ENCODE data around the gene BEND3. TPM values are rescaled to one million over a fixed set of nuclear protein-coding genes. Genes with fewer than 3 reads are reported as not detected.
A peak's percentile ranks its signal among the peaks of the same experiment; 100 is the strongest.

BEND3 gene
- total and polyA plus RNA-seq, 2 experiments from 2014 or later: 9.2 to 33.7 TPM

GRCh38 chr6:107107791-107108190 lies 7.5 kb downstream of the BEND3 start:
- no peak overlapping the region for H3K4me3 Mint-ChIP-seq
- no peak for ATAC-seq
- Histone ChIP-seq H3K4me1 (ENCODE audit: insufficient read depth) (peaks cover 36% of the 10 kb centered on the region), H3K36me3 (ENCODE audit: insufficient read depth) (no peaks in the 10 kb centered on the region; the same call in 1 of the 2 replicates), H3K27ac (ENCODE audit: low read depth) (peak overlapping the region; percentile 95; the same call in 1 of the 2 replicates), H4K20me1 (replicated peaks; ENCODE audit: insufficient read depth) (no peaks in the 10 kb centered on the region), H2AFZ (no peak overlapping the region), H3K9me2 (ENCODE audit: insufficient read depth) (0 out of 2 replicates have a peak, but pooled peaks cover 4% of the 10 kb centered on the region), H3K79me2 (replicated peaks; ENCODE audit: insufficient read depth) (peaks cover 88% of the 10 kb centered on the region), H3F3A (replicated peaks; ENCODE audit: low read depth) (peaks cover 18% of the 10 kb centered on the region; the same call in 1 of the 2 replicates), H3K4me2 (no peak overlapping the region), H3K27me3 (ENCODE audit: insufficient read depth) (no peaks in the 10 kb centered on the region), H3K4me3 (no peak overlapping the region)
- no peaks in the 10 kb centered on the region for H3K9me3 Mint-ChIP-seq
- peaks cover 46% of the 10 kb centered on the region for H3K4me1 Mint-ChIP-seq
- H3K36me3 Mint-ChIP-seq (ENCODE audit: low read depth): peaks cover 44% of the 10 kb centered on the region; the same call in 2 of the 3 replicates
- peaks cover 10% of the 10 kb centered on the region for H3K27me3 Mint-ChIP-seq (ENCODE audit: insufficient read depth, low read depth, poor library complexity)
- DNase-seq (ENCODE audit: low spot score): no peak
- TF ChIP-seq CTCF (conservative IDR thresholded peaks at IDR 0.05; ENCODE audit: low read depth in 2 of 2): no peak
- no peak for TF ChIP-seq REST (IDR thresholded peaks at IDR 0.05; ENCODE audit: unreplicated experiment)
- H3K27ac Mint-ChIP-seq: peak overlapping the region; percentile 82; the same call in 1 of the 2 replicates

DNA sequence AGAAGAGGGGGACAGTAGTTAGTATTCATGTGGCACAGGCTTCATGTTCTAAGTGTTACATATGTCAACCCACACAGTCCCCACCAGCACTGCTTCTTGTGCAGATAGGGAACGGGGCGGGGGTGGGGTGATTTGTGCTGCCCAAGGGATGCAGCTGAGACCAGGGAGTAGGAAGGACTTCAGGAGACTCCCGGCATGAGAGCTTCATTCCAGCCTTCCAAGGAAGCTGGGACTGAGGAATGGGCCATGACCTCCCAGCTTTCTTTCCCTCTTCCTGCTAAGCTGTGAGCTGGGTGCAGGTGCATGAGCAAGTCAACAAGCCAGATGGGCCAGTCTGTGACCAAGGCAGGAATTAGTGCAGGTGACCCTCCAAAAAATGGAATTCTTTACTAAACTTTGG lies 9.2 kb downstream of the BEND3 start:
- H3K9me3 Mint-ChIP-seq: no peaks in the 10 kb centered on the region
- DNase-seq (ENCODE audit: low spot score) (peak; percentile 74), ATAC-seq (peak; percentile 55)
- H3K4me3 Mint-ChIP-seq: 0 out of 3 replicates have a peak overlapping the region, but pooled peaks have one; percentile 25
- peaks cover 53% of the 10 kb centered on the region for H3K4me1 Mint-ChIP-seq
- no peaks in the 10 kb centered on the region; the same call in 1 of the 2 replicates for H3K36me3 ChIP-seq (ENCODE audit: insufficient read depth)
- H4K20me1 ChIP-seq (replicated peaks; ENCODE audit: insufficient read depth): no peaks in the 10 kb centered on the region
- H3K79me2 ChIP-seq (replicated peaks; ENCODE audit: insufficient read depth): peaks cover 88% of the 10 kb centered on the region
- H3K27me3 Mint-ChIP-seq (ENCODE audit: insufficient read depth, low read depth, poor library complexity): peaks cover 10% of the 10 kb centered on the region
- H3K9me2 ChIP-seq (ENCODE audit: insufficient read depth): 0 out of 2 replicates have a peak, but pooled peaks cover 4% of the 10 kb centered on the region
- peaks cover 28% of the 10 kb centered on the region; the same call in 2 of the 3 replicates for H3K36me3 Mint-ChIP-seq (ENCODE audit: low read depth)
- peak overlapping the region; percentile 95 for H3K27ac ChIP-seq (ENCODE audit: low read depth)
- H3K27ac Mint-ChIP-seq: peak overlapping the region; percentile 93
- H2AFZ ChIP-seq: no peak overlapping the region
- peaks cover 52% of the 10 kb centered on the region for H3K4me1 ChIP-seq (ENCODE audit: insufficient read depth)
- peak overlapping the region; percentile 35 for H3K4me2 ChIP-seq
- H3K27me3 ChIP-seq (ENCODE audit: insufficient read depth): no peaks in the 10 kb centered on the region
- H3F3A ChIP-seq (replicated peaks; ENCODE audit: low read depth): peaks cover 18% of the 10 kb centered on the region; the same call in 1 of the 2 replicates
- TF ChIP-seq ZNF462 (CRISPR knock-in tag; IDR thresholded peaks at IDR 0.05) (peak; percentile 50; the same call in 1 of the 2 replicates), REST (IDR thresholded peaks at IDR 0.05; ENCODE audit: unreplicated experiment) (no peak)
- no peak overlapping the region for H3K4me3 ChIP-seq

Data from GM23338 (cell line).